CD4-positive, alpha-beta memory T cell (primary cell): Measurements from ENCODE around the gene SSTR4. TPM values are rescaled to one million over a fixed set of nuclear protein-coding genes. Genes with fewer than 3 reads are reported as not detected.

Source experiments
- CTCF ChIA-PET: fragments of 350-600 bp; sonication (Branson Sonifier 250); formaldehyde crosslinking; loops from one replicate; lab custom pipeline; 2021; ENCODE audit warnings: inconsistent platforms; ENCODE audit not compliant: partially characterized antibody; lab: Charles Lee
- POLR2A ChIA-PET: fragments of 350-600 bp; sonication (Branson Sonifier 250); formaldehyde crosslinking; loops from one replicate; lab custom pipeline; 2021; ENCODE audit not compliant: partially characterized antibody; lab: Charles Lee
- DNase-seq, 5 donors: peaks; one replicate each; pipeline versions ENCODE4 v3.0.0 to v3.0.0-alpha.2; 2020 to 2022; ENCODE audit warnings: mixed read lengths in 1 of 5
- H3K27ac ChIP-seq: one replicate; pipeline ENCODE4 v1.7.0; 2013; ENCODE audit warnings: low read depth, low read length
- H3K27me3 ChIP-seq: 2 replicates; pipeline ENCODE4 v1.7.0; 2013; ENCODE audit warnings: mild to moderate bottlenecking, low read length, moderate library complexity; ENCODE audit not compliant: insufficient read depth
- H3K36me3 ChIP-seq: 2 replicates; pipeline ENCODE4 v1.7.0; 2013; ENCODE audit warnings: mild to moderate bottlenecking, low read length, moderate library complexity; ENCODE audit not compliant: insufficient read depth
- H3K4me1 ChIP-seq: 2 replicates; pipeline ENCODE4 v1.7.0; 2013; ENCODE audit warnings: mild to moderate bottlenecking, low read length, moderate library complexity; ENCODE audit not compliant: insufficient read depth
- H3K4me3 ChIP-seq, 2 donors: one replicate each; pipeline ENCODE4 v1.7.0; 2013; ENCODE audit warnings: low read length in 2 of 2, mild to moderate bottlenecking in 1 of 2
- H3K9me3 ChIP-seq, 2 donors: one replicate each; pipeline ENCODE4 v1.7.0; 2013; ENCODE audit warnings: low read length in 2 of 2, control low read depth in 1 of 2; ENCODE audit not compliant: control insufficient read depth in 1 of 2
- H3K27ac Mint-ChIP-seq, 7 donors: one replicate each; pipeline ENCODE4 v1.8.0; 2020 to 2021; ENCODE audit warnings: mixed read lengths in 7 of 7, mild to moderate bottlenecking in 6 of 7, inconsistent platforms in 3 of 7, moderate library complexity in 3 of 7
- H3K27me3 Mint-ChIP-seq, 2 donors: one replicate each; pipeline ENCODE4 v1.8.0; 2020 to 2021; ENCODE audit warnings: mixed read lengths in 2 of 2
- H3K36me3 Mint-ChIP-seq, 2 donors: one replicate each; pipeline ENCODE4 v1.8.0; 2020 to 2021; ENCODE audit warnings: mixed read lengths in 2 of 2, inconsistent platforms in 1 of 2, mild to moderate bottlenecking in 1 of 2
- H3K4me1 Mint-ChIP-seq, 4 donors: one replicate each; pipeline ENCODE4 v1.8.0; 2020 to 2021; ENCODE audit warnings: mixed read lengths in 4 of 4, mild to moderate bottlenecking in 1 of 4
- H3K4me3 Mint-ChIP-seq, 8 donors: one replicate each; pipeline ENCODE4 v1.8.0; 2020 to 2021; ENCODE audit warnings: mixed read lengths in 8 of 8, mild to moderate bottlenecking in 7 of 8, moderate library complexity in 6 of 8, inconsistent platforms in 3 of 8
- H3K9me3 Mint-ChIP-seq, 8 donors: one replicate each; pipeline ENCODE4 v1.8.0; 2020 to 2021; ENCODE audit warnings: mixed read lengths in 8 of 8, mild to moderate bottlenecking in 5 of 8, inconsistent platforms in 3 of 8, moderate library complexity in 1 of 8
- intact Hi-C: fragments of 100-400 bp; cut with micrococcal nuclease; formaldehyde crosslinking; loops from one replicate; pipeline ENCODE4 v1.15.1; 2023
- polyA plus RNA-seq, 2 donors: library from polyadenylated mRNA; unstranded; fragments of 300-500 nt; fragmentation: Illumina TruSeq; gene quantifications; one replicate each; pipeline ENCODE4 v1.2.3, GENCODE V29; 2021
- total RNA-seq, 2 experiments: library from RNA; stranded (reverse); gene quantifications; one replicate each; pipeline ENCODE4 v1.2.3, GENCODE V29; 2021

SSTR4 gene
- total and polyA plus RNA-seq, 4 experiments from 2014 or later: not detected

- no peaks in the 10 kb centered on the region for H3K9me3 Mint-ChIP-seq
- H3K27ac Mint-ChIP-seq: no peak overlapping the region
- no peak overlapping the region for H3K27ac ChIP-seq
- intact Hi-C loops: no loop called here
- peaks cover 1% of the 10 kb centered on the region in 2 donors for H3K27me3 Mint-ChIP-seq
- H3K36me3 Mint-ChIP-seq: no peaks in the 10 kb centered on the region
- POLR2A ChIA-PET: no interaction called here
- no peaks in the 10 kb centered on the region for H3K4me1 ChIP-seq
- H3K27me3 ChIP-seq: no peaks in the 10 kb centered on the region
- no peaks in the 10 kb centered on the region for H3K36me3 ChIP-seq
- DNase-seq: no peak
- no peak overlapping the region for H3K4me3 Mint-ChIP-seq
- no peaks in the 10 kb centered on the region for H3K9me3 ChIP-seq
- no peak overlapping the region for H3K4me3 ChIP-seq
- CTCF ChIA-PET: interaction anchor here (0.6 kb wide), 1 partner anchor 1280 kb away, joined by 4 read pairs; no protein-coding TSS in a partner anchor
- no peaks in the 10 kb centered on the region for H3K4me1 Mint-ChIP-seq
Measured at GRCh38 chr20:23000232-23000947, 34.7 kb upstream of the SSTR4 start.

- H3K27ac ChIP-seq: no peak overlapping the region
- H3K9me3 ChIP-seq: no peaks in the 10 kb centered on the region
- no peaks in the 10 kb centered on the region for H3K4me1 ChIP-seq
- no peak overlapping the region for H3K4me3 ChIP-seq
- no peaks in the 10 kb centered on the region for H3K36me3 ChIP-seq
- Mint-ChIP-seq H3K27me3 (peaks cover 1% of the 10 kb centered on the region in 2 donors), H3K4me1 (no peaks in the 10 kb centered on the region), H3K27ac (no peak overlapping the region), H3K9me3 (no peaks in the 10 kb centered on the region), H3K4me3 (no peak overlapping the region), H3K36me3 (no peaks in the 10 kb centered on the region)
- DNase-seq: no peak
- no peaks in the 10 kb centered on the region for H3K27me3 ChIP-seq
- POLR2A ChIA-PET: no interaction called here
- CTCF ChIA-PET: no interaction called here
- intact Hi-C loops: no loop called here
Measured at GRCh38 chr20:23002276-23002675, 32.8 kb upstream of the SSTR4 start.

- Histone ChIP-seq H3K4me3 (no peak overlapping the region), H3K27ac (no peak overlapping the region), H3K9me3 (no peaks in the 10 kb centered on the region), H3K4me1 (no peaks in the 10 kb centered on the region), H3K27me3 (no peaks in the 10 kb centered on the region), H3K36me3 (no peaks in the 10 kb centered on the region)
- POLR2A ChIA-PET: no interaction called here
- Mint-ChIP-seq H3K36me3 (no peaks in the 10 kb centered on the region), H3K4me1 (no peaks in the 10 kb centered on the region), H3K27me3 (peaks cover 0 to 1% of the 10 kb centered on the region in 2 donors), H3K27ac (no peak overlapping the region), H3K4me3 (no peak overlapping the region), H3K9me3 (no peaks in the 10 kb centered on the region)
- DNase-seq: no peak
- CTCF ChIA-PET: no interaction called here
- intact Hi-C loops: no loop called here
Measured at GRCh38 chr20:23003077-23003635, 32.0 kb upstream of the SSTR4 start.

GRCh38 chr20:23003881-23004460, 31.1 kb upstream of the SSTR4 start:
- Mint-ChIP-seq H3K4me1 (no peaks in the 10 kb centered on the region), H3K4me3 (no peak overlapping the region), H3K36me3 (no peaks in the 10 kb centered on the region), H3K27ac (no peak overlapping the region), H3K27me3 (peaks cover 0 to 1% of the 10 kb centered on the region in 2 donors), H3K9me3 (no peaks in the 10 kb centered on the region)
- ChIA-PET POLR2A (no interaction called here), CTCF (no interaction called here)
- Histone ChIP-seq H3K4me3 (no peak overlapping the region), H3K27ac (no peak overlapping the region), H3K27me3 (no peaks in the 10 kb centered on the region), H3K36me3 (no peaks in the 10 kb centered on the region), H3K4me1 (no peaks in the 10 kb centered on the region), H3K9me3 (no peaks in the 10 kb centered on the region)
- DNase-seq: no peak
- intact Hi-C loops: no loop called here

GRCh38 chr20:23005776-23006175, 29.3 kb upstream of the SSTR4 start:
- no peak overlapping the region for H3K4me3 Mint-ChIP-seq
- POLR2A ChIA-PET: no interaction called here
- Histone ChIP-seq H3K27me3 (no peaks in the 10 kb centered on the region), H3K36me3 (no peaks in the 10 kb centered on the region), H3K4me3 (no peak overlapping the region), H3K9me3 (no peaks in the 10 kb centered on the region), H3K27ac (no peak overlapping the region), H3K4me1 (no peaks in the 10 kb centered on the region)
- no peak for DNase-seq
- intact Hi-C loops: no loop called here
- CTCF ChIA-PET: no interaction called here
- H3K27me3 Mint-ChIP-seq: peaks cover 0 to 1% of the 10 kb centered on the region in 2 donors
- H3K4me1 Mint-ChIP-seq: no peaks in the 10 kb centered on the region
- no peaks in the 10 kb centered on the region for H3K36me3 Mint-ChIP-seq
- H3K9me3 Mint-ChIP-seq: no peaks in the 10 kb centered on the region
- H3K27ac Mint-ChIP-seq: no peak overlapping the region

- CTCF ChIA-PET: no interaction called here
- H3K9me3 Mint-ChIP-seq: no peaks in the 10 kb centered on the region
- H3K36me3 ChIP-seq: no peaks in the 10 kb centered on the region
- no peaks in the 10 kb centered on the region for H3K4me1 Mint-ChIP-seq
- intact Hi-C loops: no loop called here
- H3K9me3 ChIP-seq: no peaks in the 10 kb centered on the region
- POLR2A ChIA-PET: no interaction called here
- DNase-seq: no peak
- no peak overlapping the region for H3K27ac Mint-ChIP-seq
- no peak overlapping the region for H3K4me3 ChIP-seq
- H3K4me1 ChIP-seq: no peaks in the 10 kb centered on the region
- no peak overlapping the region for H3K4me3 Mint-ChIP-seq
- no peaks in the 10 kb centered on the region for H3K27me3 Mint-ChIP-seq
- no peaks in the 10 kb centered on the region for H3K36me3 Mint-ChIP-seq
- H3K27me3 ChIP-seq: no peaks in the 10 kb centered on the region
- no peak overlapping the region for H3K27ac ChIP-seq
Measured at GRCh38 chr20:23007462-23007861, 27.6 kb upstream of the SSTR4 start.

GRCh38 chr20:23007886-23008655, 27.0 kb upstream of the SSTR4 start:
- no peaks in the 10 kb centered on the region for H3K36me3 Mint-ChIP-seq
- no peaks in the 10 kb centered on the region for H3K4me1 Mint-ChIP-seq
- no peaks in the 10 kb centered on the region for H3K4me1 ChIP-seq
- CTCF ChIA-PET: no interaction called here
- H3K4me3 Mint-ChIP-seq: no peak overlapping the region
- no peak overlapping the region for H3K27ac ChIP-seq
- no peaks in the 10 kb centered on the region for H3K27me3 Mint-ChIP-seq
- no peak for DNase-seq
- intact Hi-C loops: no loop called here
- H3K4me3 ChIP-seq: no peak overlapping the region
- H3K9me3 ChIP-seq: no peaks in the 10 kb centered on the region
- no peaks in the 10 kb centered on the region for H3K9me3 Mint-ChIP-seq
- POLR2A ChIA-PET: no interaction called here
- H3K27ac Mint-ChIP-seq: no peak overlapping the region
- no peaks in the 10 kb centered on the region for H3K36me3 ChIP-seq
- H3K27me3 ChIP-seq: no peaks in the 10 kb centered on the region
